OCI-LY3 (cell line): ENCODE results near the gene PARD3.

ENCODE experiments used
- CTCF ChIP-seq: fragments of 200-600, 300-600 bp; sonication (generic); IDR thresholded peaks from 2 replicates; pipeline ENCODE4 v1.5.1; 2014; ENCODE audit warnings: antibody characterized with exemption, low read length, low read depth
- EZH2phosphoT487 ChIP-seq: fragments of 200-600 bp; shearing (Covaris generic); IDR thresholded peaks from 2 replicates; pipeline ENCODE4 v1.6.1; 2018; ENCODE audit warnings: antibody characterized with exemption, mixed run types, low read depth

GRCh38 chr10:34786464-34786863 lies 28.6 kb downstream of the PARD3 start:
- no peak for TF ChIP-seq EZH2phosphoT487
- TF ChIP-seq CTCF, result no peak
